Measurements from ENCODE around the gene PELO.

GRCh38 chr5:52758014-52758413 is 29.7 kb upstream of the PELO start:
- no peak for TF ChIP-seq CTCF (IDR thresholded peaks at IDR 0.05; ENCODE audit: low read depth, low read length)
- no peak for TF ChIP-seq POLR2A (IDR thresholded peaks at IDR 0.05; ENCODE audit: extremely low read depth, insufficient read length)
- no peak for TF ChIP-seq MAX (IDR thresholded peaks at IDR 0.05; ENCODE audit: low read depth, low read length)
